GM06990 (cell line): ENCODE measurements around the gene NPAS2.

Experiments
- DNase-seq: peaks from one replicate; pipeline ENCODE4 v3.0.0-alpha.2; 2011; ENCODE audit not compliant: insufficient read length; ENCODE audit errors: extremely low read depth
- H3K27me3 ChIP-seq: replicated peaks from 2 replicates; pipeline ENCODE4 v1.6.0; 2011; ENCODE audit warnings: low read length; ENCODE audit not compliant: control insufficient read depth, insufficient read depth
- H3K36me3 ChIP-seq: 2 replicates; pipeline ENCODE4 v1.5.1; 2011; ENCODE audit warnings: low read length; ENCODE audit not compliant: control insufficient read depth, insufficient read depth
- H3K4me3 ChIP-seq: replicated peaks from 2 replicates; pipeline ENCODE4 v1.5.1; 2011; ENCODE audit warnings: low read depth, mild to moderate bottlenecking, control low read depth, low read length
- TF ChIP-seq, protein P1 (sequence below): IDR thresholded peaks from 2 replicates; pipeline ENCODE4 v1.5.1; 2011; ENCODE audit warnings: low read length, control low read depth, mild to moderate bottlenecking, inconsistent platforms; ENCODE audit not compliant: insufficient read depth, poor library complexity, severe bottlenecking

NPAS2 gene

DNA sequence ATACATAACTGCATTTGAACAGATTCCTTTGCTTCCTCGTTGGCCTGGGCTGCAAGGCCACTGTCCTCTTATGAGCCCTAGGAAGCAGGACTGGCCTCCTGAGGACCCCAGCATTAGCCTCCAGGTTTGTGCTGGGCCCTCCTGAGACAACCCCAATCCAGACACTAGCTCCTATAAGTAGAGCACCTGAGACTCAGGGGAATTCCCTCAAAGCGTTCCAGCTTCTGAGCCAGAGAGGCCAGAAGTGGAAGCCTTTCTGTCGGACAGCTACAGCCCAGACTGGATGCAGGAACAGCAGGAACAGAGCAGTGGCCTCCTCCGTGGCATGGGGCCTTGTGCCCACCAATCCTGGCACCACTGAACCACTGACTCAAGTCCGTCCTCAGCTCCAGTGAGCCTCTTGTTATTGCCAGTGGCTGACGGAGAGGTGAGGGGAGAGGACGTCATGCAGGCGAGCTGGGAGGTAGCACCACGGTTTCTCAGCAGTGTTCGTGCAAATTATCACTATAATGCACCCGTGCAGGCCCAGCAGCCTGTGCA is 67.2 kb downstream of the NPAS2 start:
- H3K27me3 ChIP-seq: no peaks in the 10 kb centered on the region
- no peak overlapping the region for H3K4me3 ChIP-seq
- no peak for DNase-seq
- H3K36me3 ChIP-seq: no peaks in the 10 kb centered on the region
- TF ChIP-seq, protein P1, sequence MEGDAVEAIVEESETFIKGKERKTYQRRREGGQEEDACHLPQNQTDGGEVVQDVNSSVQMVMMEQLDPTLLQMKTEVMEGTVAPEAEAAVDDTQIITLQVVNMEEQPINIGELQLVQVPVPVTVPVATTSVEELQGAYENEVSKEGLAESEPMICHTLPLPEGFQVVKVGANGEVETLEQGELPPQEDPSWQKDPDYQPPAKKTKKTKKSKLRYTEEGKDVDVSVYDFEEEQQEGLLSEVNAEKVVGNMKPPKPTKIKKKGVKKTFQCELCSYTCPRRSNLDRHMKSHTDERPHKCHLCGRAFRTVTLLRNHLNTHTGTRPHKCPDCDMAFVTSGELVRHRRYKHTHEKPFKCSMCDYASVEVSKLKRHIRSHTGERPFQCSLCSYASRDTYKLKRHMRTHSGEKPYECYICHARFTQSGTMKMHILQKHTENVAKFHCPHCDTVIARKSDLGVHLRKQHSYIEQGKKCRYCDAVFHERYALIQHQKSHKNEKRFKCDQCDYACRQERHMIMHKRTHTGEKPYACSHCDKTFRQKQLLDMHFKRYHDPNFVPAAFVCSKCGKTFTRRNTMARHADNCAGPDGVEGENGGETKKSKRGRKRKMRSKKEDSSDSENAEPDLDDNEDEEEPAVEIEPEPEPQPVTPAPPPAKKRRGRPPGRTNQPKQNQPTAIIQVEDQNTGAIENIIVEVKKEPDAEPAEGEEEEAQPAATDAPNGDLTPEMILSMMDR: no peak

GRCh38 chr2:100887713-100888495 is 68.0 kb downstream of the NPAS2 start:
- DNase-seq: no peak
- TF ChIP-seq, protein P1: no peak
- H3K4me3 ChIP-seq: no peak overlapping the region
- no peaks in the 10 kb centered on the region for H3K27me3 ChIP-seq
- H3K36me3 ChIP-seq: no peaks in the 10 kb centered on the region

- no peak for DNase-seq
- H3K27me3 ChIP-seq: no peaks in the 10 kb centered on the region
- TF ChIP-seq, protein P1: no peak
- H3K4me3 ChIP-seq: no peak overlapping the region
- no peaks in the 10 kb centered on the region for H3K36me3 ChIP-seq
These were observed 68.7 kb downstream of the NPAS2 start for GRCh38 chr2:100888601-100889000.

DNA sequence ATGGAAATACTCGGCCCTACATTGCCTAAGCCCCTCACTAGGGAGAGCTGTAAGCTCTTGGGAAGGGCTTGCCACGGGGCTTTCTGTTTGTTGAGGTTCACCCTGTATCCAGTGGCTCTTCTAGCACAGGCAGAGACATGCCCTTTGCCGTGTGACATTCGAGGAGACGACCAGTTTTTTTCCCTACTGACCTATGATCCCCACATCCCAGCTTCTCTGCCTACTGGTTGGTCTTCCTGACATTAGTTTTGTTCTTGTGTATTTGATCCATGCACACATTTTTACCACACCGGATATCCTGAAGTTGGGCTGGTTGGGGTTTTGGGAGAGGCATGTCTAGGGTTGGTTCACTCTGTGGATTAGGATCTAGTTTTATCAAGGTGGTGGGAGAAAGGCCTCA is 69.3 kb downstream of the NPAS2 start:
- no peak overlapping the region for H3K4me3 ChIP-seq
- no peaks in the 10 kb centered on the region for H3K27me3 ChIP-seq
- TF ChIP-seq, protein P1: no peak
- no peak for DNase-seq
- H3K36me3 ChIP-seq: no peaks in the 10 kb centered on the region

DNA sequence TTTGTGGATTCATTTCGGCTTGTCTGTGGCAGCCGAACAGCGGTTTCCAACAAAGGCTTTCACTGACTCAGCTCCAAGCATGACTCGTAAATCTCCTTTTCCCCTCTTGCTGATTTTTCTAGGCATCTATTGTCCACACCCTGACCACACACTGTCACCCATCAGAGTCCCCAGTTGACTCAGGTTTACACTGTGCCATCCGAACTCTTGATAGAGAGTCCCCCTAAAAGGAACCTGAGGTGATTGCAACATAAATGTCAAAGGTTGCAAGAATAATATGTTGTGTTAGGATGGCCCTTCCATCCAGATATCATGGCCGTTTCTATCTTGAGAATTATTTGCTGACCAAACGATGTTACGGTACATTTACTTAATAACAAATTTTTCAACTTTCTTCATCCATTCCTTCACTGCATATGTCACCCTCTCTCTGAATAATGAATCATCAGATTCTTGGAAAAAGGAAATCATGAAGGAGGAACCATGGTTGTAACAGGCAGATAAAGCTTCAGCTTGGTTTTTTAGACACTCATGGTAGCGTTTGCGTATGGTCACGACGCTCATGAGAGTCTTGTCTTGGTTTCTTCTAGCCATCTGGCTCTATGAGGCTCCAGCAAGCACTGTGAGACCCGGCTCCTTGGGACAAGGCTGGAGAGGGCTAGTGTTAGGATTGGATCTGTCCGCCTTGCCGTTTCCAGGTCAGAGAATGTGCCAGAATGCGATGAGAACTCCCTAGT is 72.1 kb downstream of the NPAS2 start:
- TF ChIP-seq, protein P1: no peak
- Histone ChIP-seq H3K27me3 (no peaks in the 10 kb centered on the region), H3K36me3 (no peaks in the 10 kb centered on the region), H3K4me3 (no peak overlapping the region)
- DNase-seq: no peak
